ENCODE results near the gene CBARP. TPM values are rescaled to one million over a fixed set of nuclear protein-coding genes. Genes with fewer than 3 reads are reported as not detected.
A peak's percentile ranks its signal among the peaks of the same experiment; 100 is the strongest.

The CBARP gene
- total and polyA plus RNA-seq, 2 of the 13 experiments (the other 11 are each of a cell fraction or from before 2014, with no cell fraction given): 1.2 to 1.4 TPM

- CTCF ChIA-PET (ENCODE audit: low intra/inter-chr PET ratio, low total read pairs): no interaction called here
- no peak for ATAC-seq
Observed at GRCh38 chr19:1230783-1231489, 6.9 kb downstream of the CBARP start.

More at GRCh38 chr19:1230783-1231489, 6.9 kb downstream of the CBARP start:
- H3K27ac ChIP-seq (ENCODE audit: extremely low read length, insufficient read depth, low read length): no peak overlapping the region
- DNase-seq (ENCODE audit: low spot score) (no peak), FAIRE-seq (no peak)
- TF ChIP-seq PATZ1 (CRISPR knock-in tag; IDR thresholded peaks at IDR 0.05): 0 out of 2 replicates have a peak, but pooled peaks have one; percentile 14
- TF ChIP-seq ZNF687 (CRISPR knock-in tag; IDR thresholded peaks at IDR 0.05): 0 out of 2 replicates have a peak, but pooled peaks have one; percentile 13
- TF ChIP-seq ZBTB33 (CRISPR knock-in tag; IDR thresholded peaks at IDR 0.05): peak; percentile 89
- no peak for TF ChIP-seq LCORL (IDR thresholded peaks at IDR 0.05)
- no peak for TF ChIP-seq LCORL (CRISPR knock-in tag; IDR thresholded peaks at IDR 0.05)
- peak; percentile 73 for TF ChIP-seq ZBTB38 (CRISPR knock-in tag; IDR thresholded peaks at IDR 0.05)
- TF ChIP-seq ZNF556 (CRISPR knock-in tag; IDR thresholded peaks at IDR 0.05; ENCODE audit: borderline replicate concordance): no peak
- peak; percentile 47 for TF ChIP-seq AGO2 (optimal IDR thresholded peaks at IDR 0.05; ENCODE audit: low read depth, low read length)
- WGBS (ENCODE audit: low lambda C conversion rate): 91% methylated on average over 26 of the region's 38 CpGs
- POLR2A ChIA-PET: interaction anchor here (0.5 kb wide), 1 partner anchor 633 kb away, joined by 3 read pairs; no protein-coding TSS in a partner anchor
- no peak overlapping the region for H3K9ac ChIP-seq (ENCODE audit: insufficient read depth, low read depth, low read length)
- no peaks in the 10 kb centered on the region for H3K27me3 ChIP-seq (ENCODE audit: control insufficient read depth in 1 of 2, insufficient read depth in 2 of 2, low read length in 2 of 2)
- intact Hi-C loops (cut with micrococcal nuclease; ENCODE audit: unreplicated experiment) (no loop called here), in situ Hi-C loops (cut with HindIII; ENCODE audit: extremely low pct_ligation_motif_present, low pct_unique_long_range_greater_than_20kb) (no loop called here)
- H3K79me2 ChIP-seq (ENCODE audit: insufficient read depth, low read length): no peaks in the 10 kb centered on the region
- H3K9me3 ChIP-seq (ENCODE audit: low read length): no peaks in the 10 kb centered on the region
- H3K36me3 ChIP-seq (replicated peaks in 1 of 2; ENCODE audit: control insufficient read depth in 1 of 2, insufficient read depth in 2 of 2, low read length in 2 of 2): peaks cover 4% of the 10 kb centered on the region in 2 experiments; a peak in 2 of 5 replicates
- no TSS peak for BruUV-seq (replicated peaks)
- H3K4me2 ChIP-seq (ENCODE audit: low read depth, low read length): no peak overlapping the region
- peaks cover 24% of the 10 kb centered on the region for H3K4me1 ChIP-seq (ENCODE audit: insufficient read depth, low read length)
- no peak overlapping the region for H2AFZ ChIP-seq (ENCODE audit: low read length)
- no peaks in the 10 kb centered on the region for H4K20me1 ChIP-seq (ENCODE audit: insufficient read depth, low read length)
- H3K4me3 ChIP-seq (replicated peaks in 1 of 3; ENCODE audit: insufficient read depth in 1 of 3, low read depth in 2 of 3, low read length in 3 of 3): no peak overlapping the region
